ENCODE data around the gene COL21A1. TPM values are rescaled to one million over a fixed set of nuclear protein-coding genes. Genes with fewer than 3 reads are reported as not detected.

COL21A1 gene
- total RNA-seq, 1 donor from 2014 or later: 24.5 TPM

DNA sequence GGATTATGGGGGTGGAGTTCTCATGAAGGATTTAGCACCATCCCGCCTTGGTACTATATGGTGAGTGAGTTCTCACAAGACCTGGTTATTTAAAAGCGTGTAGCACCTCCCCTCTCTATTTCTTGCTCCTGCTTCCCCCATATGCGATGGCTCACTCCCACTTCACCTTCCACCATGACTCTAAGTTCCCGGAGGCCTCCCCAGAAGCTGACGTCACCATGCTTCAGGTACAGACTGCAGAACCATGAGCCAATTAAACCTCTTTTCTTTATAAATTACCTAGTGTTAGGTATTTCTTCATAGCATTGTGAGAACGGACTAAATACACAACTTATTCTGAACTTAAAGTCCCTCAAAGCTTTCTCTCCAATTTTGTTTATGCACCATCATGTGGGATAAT lies 208.6 kb downstream of the COL21A1 start:
- H3K4me3 ChIP-seq: no peak overlapping the region
- no peaks in the 10 kb centered on the region for H3K27me3 ChIP-seq
- H3K27ac ChIP-seq: no peak overlapping the region
- H3K9me3 ChIP-seq: no peaks in the 10 kb centered on the region
- no peaks in the 10 kb centered on the region for H3K36me3 ChIP-seq
- TF ChIP-seq CTCF (IDR thresholded peaks at IDR 0.05): no peak
- intact Hi-C loops (cut with DNase I): loop anchor here (5.0 to 10.0 kb wide), 2 partner anchors 54 to 254 kb away; no protein-coding TSS in a partner anchor
- H3K4me1 ChIP-seq: peaks cover 0 to 3% of the 10 kb centered on the region in 2 donors
- DNase-seq (ENCODE audit: low spot score in 2 of 2): no peak

GRCh38 chr6:56037601-56038000 lies 209.8 kb downstream of the COL21A1 start:
- H3K9me3 ChIP-seq: no peaks in the 10 kb centered on the region
- H3K36me3 ChIP-seq: no peaks in the 10 kb centered on the region
- H3K4me1 ChIP-seq: peaks cover 0 to 3% of the 10 kb centered on the region in 2 donors
- no peak overlapping the region for H3K4me3 ChIP-seq
- no peak for DNase-seq (ENCODE audit: low spot score in 2 of 2)
- no peak overlapping the region for H3K27ac ChIP-seq
- intact Hi-C loops (cut with DNase I): loop anchor here (5.0 to 10.0 kb wide), 2 partner anchors 53 to 255 kb away; no protein-coding TSS in a partner anchor
- no peaks in the 10 kb centered on the region for H3K27me3 ChIP-seq
- TF ChIP-seq CTCF (IDR thresholded peaks at IDR 0.05): peak in 2 of 3 experiments; percentile 17 to 34

DNA sequence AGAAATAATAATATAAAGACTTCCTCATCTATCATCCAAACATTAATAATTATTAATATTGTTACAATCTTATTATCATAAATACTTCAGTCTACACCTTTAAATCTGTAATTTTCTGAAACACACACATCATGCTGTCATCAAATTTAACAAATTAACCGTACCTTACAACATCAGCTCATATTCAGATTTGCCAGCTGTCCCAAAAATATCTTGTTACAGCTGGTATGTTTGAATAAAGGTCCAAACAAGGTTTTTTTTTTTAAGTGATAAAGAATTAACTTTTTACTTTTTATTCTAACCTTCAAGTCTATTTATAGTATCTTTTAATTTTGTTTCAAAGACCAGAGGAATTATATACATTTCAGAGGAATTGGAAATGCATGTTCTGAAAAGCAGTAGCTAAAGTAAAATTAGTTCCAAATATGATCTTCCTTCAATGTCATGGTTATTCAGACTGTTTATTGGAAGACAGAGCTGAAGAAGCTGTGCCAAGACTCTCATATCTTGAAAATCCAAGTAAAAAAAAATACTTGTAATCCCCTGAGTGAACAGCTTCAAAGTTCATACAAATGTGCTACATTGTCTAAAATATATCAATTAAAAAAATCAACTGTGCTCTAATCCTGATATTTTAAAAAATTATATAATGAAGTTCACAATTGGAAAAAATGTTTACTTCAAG lies 210.3 kb downstream of the COL21A1 start:
- TF ChIP-seq CTCF (IDR thresholded peaks at IDR 0.05): no peak
- Histone ChIP-seq H3K9me3 (no peaks in the 10 kb centered on the region), H3K36me3 (no peaks in the 10 kb centered on the region), H3K27ac (no peak overlapping the region), H3K4me1 (peaks cover 0 to 3% of the 10 kb centered on the region in 2 donors), H3K27me3 (no peaks in the 10 kb centered on the region), H3K4me3 (no peak overlapping the region)
- no peak for DNase-seq (ENCODE audit: low spot score in 2 of 2)
- intact Hi-C loops (cut with DNase I): loop anchor here (5.0 to 10.0 kb wide), 2 partner anchors 52 to 255 kb away; no protein-coding TSS in a partner anchor

DNA sequence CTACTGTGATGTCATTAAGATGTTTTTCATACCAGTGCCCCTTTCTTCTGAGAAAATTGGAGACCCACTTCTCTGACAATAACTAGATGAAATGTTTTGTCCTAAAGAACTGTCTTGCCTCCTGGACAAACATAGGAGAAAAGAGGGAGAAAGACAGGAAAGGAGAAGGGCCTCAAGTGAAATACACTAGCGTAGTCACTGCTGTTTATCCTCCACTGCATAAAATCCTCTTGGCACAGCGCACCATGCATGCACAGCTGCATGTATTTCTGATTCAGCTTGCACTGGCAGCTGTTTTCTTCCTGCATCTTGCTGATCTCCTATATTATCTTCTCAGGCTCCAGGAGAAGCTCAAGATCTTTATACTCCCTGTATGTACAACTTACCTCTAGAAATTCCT lies 214.0 kb downstream of the COL21A1 start:
- TF ChIP-seq CTCF (IDR thresholded peaks at IDR 0.05): no peak
- no peak for DNase-seq (ENCODE audit: low spot score in 2 of 2)
- Histone ChIP-seq H3K4me3 (no peak overlapping the region), H3K9me3 (no peaks in the 10 kb centered on the region), H3K27ac (no peak overlapping the region), H3K27me3 (no peaks in the 10 kb centered on the region), H3K4me1 (peaks cover 0 to 3% of the 10 kb centered on the region in 2 donors), H3K36me3 (no peaks in the 10 kb centered on the region)
- intact Hi-C loops (cut with DNase I): loop anchor here (10.0 kb wide), 1 partner anchor 49 kb away; no protein-coding TSS in a partner anchor

- H3K27me3 ChIP-seq: no peaks in the 10 kb centered on the region
- no peak for TF ChIP-seq CTCF (IDR thresholded peaks at IDR 0.05)
- intact Hi-C loops (cut with DNase I): loop anchor here (10.0 kb wide), 1 partner anchor 48 kb away; no protein-coding TSS in a partner anchor
- peak overlapping the region in 1 of 2 donors; percentile 3 for H3K27ac ChIP-seq
- H3K9me3 ChIP-seq: no peaks in the 10 kb centered on the region
- H3K36me3 ChIP-seq: no peaks in the 10 kb centered on the region
- H3K4me3 ChIP-seq: no peak overlapping the region
- peaks cover 0 to 3% of the 10 kb centered on the region in 2 donors for H3K4me1 ChIP-seq
- DNase-seq (ENCODE audit: low spot score in 2 of 2): no peak
Observed at GRCh38 chr6:56032715-56033260, 214.6 kb downstream of the COL21A1 start.
